Stimulated activated CD8-positive, alpha-beta memory T cell treated with anti-CD3 and anti-CD28 coated beads, Interleukin-4, amount 100 ng/mL, for 4 hours (primary cell): ENCODE data around the gene VILL.
A peak's percentile ranks its signal among the peaks of the same experiment; 100 is the strongest.
"Not testable (repeated sequence)": the region's sequence is repeated elsewhere in the genome, so short reads cannot be mapped to it uniquely, and the experiment has no call there.

Source experiments
- DNase-seq, 2 donors: peaks; one replicate each; pipeline ENCODE4 v3.0.0-alpha.2; 2020; ENCODE audit warnings: low read depth in 2 of 2, low spot score in 1 of 2

Gene VILL

GRCh38 chr3:37963016-37963415, 27.6 kb upstream of the VILL start:
- no peak for DNase-seq

GRCh38 chr3:37963635-37964034, 27.0 kb upstream of the VILL start:
- DNase-seq = no peak

- no peak for DNase-seq
Observed at GRCh38 chr3:37964146-37964545, 26.4 kb upstream of the VILL start.

- DNase-seq = no peak
Observed at GRCh38 chr3:37964716-37965115, 25.9 kb upstream of the VILL start.

- peak; percentile 21 to 27 for DNase-seq
Observed at GRCh38 chr3:37967260-37967881, 23.2 kb upstream of the VILL start.

GRCh38 chr3:37968199-37968598, 22.4 kb upstream of the VILL start:
- no peak for DNase-seq

GRCh38 chr3:37968813-37969595, 21.6 kb upstream of the VILL start:
- DNase-seq = no peak

GRCh38 chr3:37969596-37970100, 20.9 kb upstream of the VILL start:
- no peak for DNase-seq

DNA sequence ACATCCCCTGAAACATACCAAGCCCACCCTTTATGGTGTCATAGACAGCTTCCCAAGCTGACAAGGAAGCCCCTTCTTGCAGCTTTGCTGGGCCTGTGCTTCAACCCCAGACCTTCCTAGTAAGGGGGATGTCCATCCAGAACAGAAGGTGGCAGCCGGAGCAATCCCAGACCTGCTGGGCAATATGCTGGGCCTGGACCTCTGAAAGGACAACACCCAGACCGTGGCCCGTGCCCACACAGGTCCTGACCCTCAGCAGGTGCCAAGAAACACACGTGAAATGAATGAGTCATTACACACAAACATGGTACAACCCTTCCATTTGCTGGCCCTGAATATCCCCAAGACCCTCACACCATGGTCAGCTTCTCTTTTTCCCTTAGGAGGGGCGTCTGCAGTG, 19.8 kb upstream of the VILL start:
- no peak for DNase-seq

- DNase-seq = no peak
Observed at GRCh38 chr3:37971467-37971866, 19.1 kb upstream of the VILL start.

DNA sequence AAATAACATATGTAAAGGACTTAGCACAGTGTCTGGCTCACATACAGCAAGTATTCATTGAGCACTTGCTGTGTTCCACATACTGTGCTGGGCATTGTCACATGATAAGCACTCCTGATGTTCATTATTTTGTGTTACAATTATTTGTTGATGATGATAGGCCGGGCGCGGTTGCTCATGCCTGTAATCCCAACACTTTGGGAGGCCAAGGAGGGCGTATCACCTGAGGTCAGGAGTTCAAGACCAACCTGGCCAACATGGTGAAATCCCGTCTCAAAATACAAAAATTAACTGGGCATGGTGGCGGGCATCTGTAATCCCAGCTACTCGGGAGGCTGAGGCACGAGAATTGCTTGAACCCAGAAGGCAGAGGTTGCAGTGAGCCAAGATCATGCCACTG, 18.5 kb upstream of the VILL start:
- DNase-seq = not testable (repeated sequence)

DNA sequence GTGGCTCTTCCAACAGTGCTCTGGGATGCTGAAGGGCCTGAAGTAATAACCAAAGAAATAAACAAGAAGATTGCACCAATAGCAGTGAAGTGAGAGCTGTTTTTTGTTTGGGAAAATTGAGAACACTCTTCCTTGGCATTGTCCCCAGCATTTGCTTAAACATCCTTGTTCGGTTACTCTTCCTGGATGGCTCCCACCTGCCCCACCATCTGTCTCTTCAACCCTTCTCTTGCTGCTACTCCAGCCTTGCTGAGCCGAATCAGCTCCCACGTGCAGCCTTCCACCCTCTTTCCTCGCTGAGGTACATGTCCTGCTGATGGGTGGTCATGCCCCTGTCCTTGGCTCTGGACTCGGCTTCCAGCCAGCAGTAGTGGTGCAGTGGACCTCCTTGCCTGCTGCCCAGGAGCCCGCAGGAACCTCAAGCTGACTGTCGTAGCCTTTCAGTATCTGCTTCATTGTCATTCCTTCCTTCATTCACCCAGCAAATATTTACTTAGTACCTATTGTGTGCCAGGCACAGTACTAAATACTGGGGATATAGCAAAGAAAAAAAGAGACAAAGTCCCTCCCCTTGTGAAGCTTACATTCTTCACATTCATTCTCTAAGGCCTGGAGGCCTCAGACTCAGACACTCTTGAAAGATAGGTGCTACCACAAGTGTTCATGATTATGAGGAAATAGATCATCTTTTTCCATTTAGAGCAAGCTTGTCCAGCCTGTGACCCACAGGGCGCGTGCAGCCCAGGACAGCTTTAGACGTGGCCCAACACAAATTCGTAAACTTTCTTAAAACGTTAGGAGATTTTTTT, 17.1 kb upstream of the VILL start:
- no peak for DNase-seq

DNA sequence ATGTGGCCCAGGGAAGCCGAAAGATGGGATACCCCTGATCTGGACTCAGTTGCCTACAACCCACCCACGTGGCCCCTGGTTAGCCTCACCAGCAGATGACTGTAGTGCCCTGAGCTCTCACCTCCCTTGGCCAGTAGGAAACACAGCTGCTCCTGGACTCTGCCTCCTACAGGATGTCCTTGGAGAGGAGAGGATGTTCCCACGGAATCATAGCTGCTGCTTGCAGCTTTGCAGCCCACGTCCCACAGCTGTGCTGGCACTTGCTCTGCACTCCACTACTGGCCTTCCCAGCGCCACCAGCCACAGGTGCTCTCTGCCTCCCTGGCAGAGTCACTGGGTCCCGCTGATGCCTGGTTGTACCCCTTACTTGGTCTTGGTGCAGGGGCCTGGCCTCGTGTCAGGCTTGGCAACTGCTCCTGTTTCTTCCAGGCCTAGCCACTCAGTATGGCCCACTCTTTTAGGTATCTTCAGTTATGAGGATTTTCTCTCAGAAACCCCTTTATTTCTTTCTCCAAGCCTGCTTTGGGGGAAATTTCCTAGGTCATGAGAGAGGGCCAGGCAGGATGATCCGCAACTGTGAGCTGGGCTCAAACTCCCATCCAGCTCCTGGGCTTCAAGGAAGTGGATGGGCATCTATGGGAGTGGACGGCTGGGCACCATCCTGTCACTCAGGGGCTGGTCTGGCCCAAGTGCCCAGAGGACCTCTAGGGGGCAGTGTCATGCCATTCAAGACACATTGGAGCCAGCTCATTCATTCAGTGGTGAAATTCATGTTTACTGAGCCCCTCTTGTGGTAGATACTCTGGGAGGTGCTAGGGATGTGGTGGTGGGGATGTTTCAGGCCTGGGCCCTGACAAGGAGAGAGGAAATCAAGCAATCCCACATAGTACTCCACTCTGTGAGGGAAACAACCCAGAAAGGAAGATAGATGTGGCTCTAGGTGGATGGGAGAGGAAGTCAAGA, 16.2 kb upstream of the VILL start:
- peak; percentile 43 to 46 for DNase-seq

DNA sequence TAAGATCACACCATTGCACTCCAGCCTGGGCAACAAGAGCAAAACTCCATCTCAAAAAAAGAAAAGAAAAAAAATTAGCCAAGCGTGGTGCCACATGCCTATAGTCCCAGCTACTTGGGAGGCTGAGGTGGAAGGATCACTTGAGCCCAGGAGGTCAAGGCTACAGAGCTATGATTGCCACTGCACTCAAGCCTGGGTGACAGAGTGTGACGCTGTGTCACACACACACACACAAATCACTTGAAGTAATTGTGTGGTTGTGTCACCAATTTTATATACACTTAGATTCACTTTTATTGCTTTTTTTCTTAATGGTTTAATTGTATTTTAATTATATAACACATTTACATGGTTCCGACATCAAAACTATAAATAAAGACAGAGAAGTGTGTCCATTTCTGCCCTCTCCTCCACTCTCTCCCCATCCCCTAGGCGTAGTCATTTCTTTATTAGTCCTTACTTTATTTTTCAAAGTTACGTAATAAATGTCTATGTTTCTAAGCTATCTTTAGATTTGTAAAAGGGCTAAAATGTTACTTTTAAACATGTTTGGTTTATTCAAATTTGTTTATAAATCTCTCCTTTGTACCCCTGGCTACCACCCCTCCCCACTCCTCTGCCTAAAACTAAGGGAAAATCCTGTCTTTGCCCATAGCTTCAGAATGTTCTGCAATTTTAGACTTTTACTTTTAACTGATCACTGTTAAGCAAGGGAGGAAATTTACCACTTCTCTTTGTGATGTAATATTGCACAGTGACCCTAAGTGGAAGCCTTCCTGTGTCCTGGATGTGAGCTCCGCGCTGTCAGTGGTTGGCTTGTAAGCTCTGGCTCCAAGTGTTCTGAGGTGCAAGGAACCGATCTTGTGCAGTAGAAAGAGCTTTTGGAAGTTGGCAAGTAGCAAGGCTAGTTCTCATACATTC, 10.8 kb upstream of the VILL start:
- DNase-seq = no peak

DNA sequence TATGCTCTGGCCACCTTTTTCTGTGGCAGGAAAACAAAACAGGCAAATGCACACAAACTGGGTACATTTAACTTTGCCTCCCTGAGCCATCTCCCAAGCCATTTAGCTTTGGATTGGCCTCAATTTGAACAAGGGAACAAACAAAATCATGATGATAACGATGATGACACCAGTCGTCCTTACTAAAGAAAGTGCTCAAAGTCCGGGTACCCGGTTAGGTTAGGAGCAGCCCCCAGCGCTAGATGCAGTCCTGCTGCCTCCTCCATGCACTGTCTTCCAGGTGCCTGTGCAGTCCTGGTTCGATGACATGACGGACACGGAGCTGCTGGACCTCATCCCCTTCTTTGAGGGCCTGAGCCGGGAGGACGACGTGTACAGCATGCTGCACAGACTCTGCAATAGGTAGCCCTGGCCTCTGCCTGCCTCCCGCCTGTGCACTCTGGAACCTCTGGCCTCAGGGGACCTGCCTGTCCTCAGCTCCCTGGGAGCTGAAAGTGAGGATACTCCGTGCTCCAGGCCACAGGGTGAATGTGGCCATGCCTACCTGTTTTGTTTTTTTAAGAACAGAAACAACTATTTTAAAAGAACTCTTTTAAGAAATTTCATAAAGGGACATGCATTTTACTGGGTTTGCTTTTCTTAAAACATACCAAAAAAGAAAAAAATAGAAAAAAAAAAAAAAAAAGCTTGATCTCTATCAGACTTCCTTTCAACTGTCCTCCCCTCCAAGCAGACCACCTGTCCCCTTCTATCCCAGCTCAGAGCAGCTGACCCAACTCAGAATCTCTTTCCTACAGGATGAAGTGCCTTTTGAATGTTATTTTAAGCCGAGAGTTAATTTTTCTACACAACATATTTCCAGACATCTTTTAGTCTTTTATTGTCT, 9.9 kb upstream of the VILL start:
- DNase-seq = no peak

DNA sequence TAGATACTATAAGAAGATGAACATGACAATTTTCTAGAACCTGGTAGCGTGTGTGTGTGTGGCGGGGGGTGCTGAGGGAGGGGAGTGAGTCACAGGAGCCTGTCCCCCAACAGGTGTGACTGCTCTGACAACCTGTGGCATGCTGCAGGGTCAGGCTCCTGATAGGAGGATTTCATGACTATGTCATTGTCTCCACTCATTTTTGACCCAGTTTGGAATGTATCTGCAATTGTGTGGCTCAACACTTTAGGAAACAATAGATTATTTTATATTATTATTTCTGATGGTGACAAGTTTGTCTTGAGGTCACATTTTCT, 9.3 kb upstream of the VILL start:
- DNase-seq = no peak

- no peak for DNase-seq
Observed at GRCh38 chr3:37982331-37982730, 8.3 kb upstream of the VILL start.

- DNase-seq = no peak
Observed at GRCh38 chr3:37984051-37984450, 6.5 kb upstream of the VILL start.

DNA sequence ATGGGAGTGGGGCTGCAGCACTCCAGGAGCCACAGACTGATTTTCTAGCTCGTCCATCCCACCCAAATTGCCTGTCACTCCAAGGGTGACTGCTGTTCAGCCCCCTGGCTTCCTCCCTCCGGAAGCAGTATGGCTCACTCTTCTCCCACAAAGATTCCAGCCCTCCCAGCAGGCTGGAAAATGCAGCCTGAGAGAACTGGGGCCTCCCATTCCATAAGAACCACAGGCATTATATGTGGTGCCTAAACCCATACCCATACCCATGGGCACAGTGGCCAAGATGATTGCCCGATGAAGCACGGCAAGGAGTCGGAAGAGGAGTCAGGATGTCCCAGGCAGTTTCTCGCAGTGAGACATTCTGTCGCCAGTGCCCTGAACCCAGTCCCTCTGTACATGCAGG, 6.0 kb upstream of the VILL start:
- DNase-seq = no peak
